ENCODE measurements around the gene YPEL3.

The YPEL3 gene

GRCh38 chr16:30063893-30064728 is 31.9 kb downstream of the YPEL3 start (continued):
- TF ChIP-seq ZBTB49 (tag by site-specific recombination; IDR thresholded peaks at IDR 0.05; ENCODE audit: low read depth) (no peak), ZBTB8A (tag by site-specific recombination; IDR thresholded peaks at IDR 0.05) (peak; percentile 63; the same call in 1 of the 2 replicates), ZSCAN4 (tag by site-specific recombination; IDR thresholded peaks at IDR 0.05) (no peak), ZNF416 (tag by site-specific recombination; IDR thresholded peaks at IDR 0.05) (no peak), ELK4 (IDR thresholded peaks at IDR 0.05; ENCODE audit: borderline replicate concordance, low read depth, low read length) (no peak), BCL11A (tag by site-specific recombination; IDR thresholded peaks at IDR 0.05; ENCODE audit: low read depth) (no peak), ZNF214 (tag by site-specific recombination; IDR thresholded peaks at IDR 0.05; ENCODE audit: borderline replicate concordance) (no peak), ZNF223 (tag by site-specific recombination; IDR thresholded peaks at IDR 0.05) (no peak), ZNF510 (tag by site-specific recombination; IDR thresholded peaks at IDR 0.05; ENCODE audit: insufficient replicate concordance) (no peak), ZNF274 (IDR thresholded peaks at IDR 0.05; ENCODE audit: low read length) (no peak), ZNF274 (tag by site-specific recombination; IDR thresholded peaks at IDR 0.05; ENCODE audit: borderline replicate concordance) (no peak), ZNF302 (tag by site-specific recombination; IDR thresholded peaks at IDR 0.05; ENCODE audit: low read depth) (no peak), ZSCAN5A (tag by site-specific recombination; IDR thresholded peaks at IDR 0.05) (no peak), ZNF704 (tag by site-specific recombination; IDR thresholded peaks at IDR 0.05) (no peak), ZNF513 (tag by site-specific recombination; IDR thresholded peaks at IDR 0.05) (peak; percentile 72), ZNF600 (tag by site-specific recombination; IDR thresholded peaks at IDR 0.05) (peak; percentile 79), ZBTB21 (tag by site-specific recombination; IDR thresholded peaks at IDR 0.05) (no peak), ZFP41 (tag by site-specific recombination; IDR thresholded peaks at IDR 0.05; ENCODE audit: borderline replicate concordance) (no peak), ZNF692 (tag by site-specific recombination; IDR thresholded peaks at IDR 0.05) (no peak), ZSCAN16 (tag by site-specific recombination; IDR thresholded peaks at IDR 0.05) (no peak), SP2 (tag by site-specific recombination; IDR thresholded peaks at IDR 0.05) (peak; percentile 62), HIC1 (tag by site-specific recombination; IDR thresholded peaks at IDR 0.05) (no peak; the same call in 1 of the 2 replicates), ZNF501 (tag by site-specific recombination; IDR thresholded peaks at IDR 0.05) (no peak; the same call in 1 of the 2 replicates), TCF7L2 (IDR thresholded peaks at IDR 0.05; ENCODE audit: borderline replicate concordance, low read depth, low read length) (0 out of 2 replicates have a peak, but pooled peaks have one; percentile 40), ZNF266 (tag by site-specific recombination; IDR thresholded peaks at IDR 0.05; ENCODE audit: low read depth) (no peak), ZNF292 (tag by site-specific recombination; IDR thresholded peaks at IDR 0.05; ENCODE audit: borderline replicate concordance, low read depth) (no peak)

Measured in HEK293 (cell line).